GM18520 (cell line): ENCODE data around the gene TSTD2.

Source experiments
- ATAC-seq: cut with Tn5 transposase; IDR thresholded peaks from one replicate; pipeline ENCODE4 v1.9.1; 2021; ENCODE audit not compliant: unreplicated experiment

The TSTD2 gene

GRCh38 chr9:97632985-97633858 lies at the start of gene TSTD2, which contains the start of gene NCBP1:
TSS of gene TSTD2 (minus strand) at chr9:97633368. CDS start at chr9:97627562, 5,806 bp downstream.
TSS of gene NCBP1 (plus strand) at chr9:97633821. CDS start at chr9:97633882, 61 bp downstream.
- ATAC-seq, result peak; percentile 86

GRCh38 chr9:97682242-97682641 lies 49.1 kb upstream of the TSTD2 start:
- no peak for ATAC-seq

- peak; percentile 72 for ATAC-seq
Observed at GRCh38 chr9:97675655-97676054, 42.5 kb upstream of the TSTD2 start.

- no peak for ATAC-seq
Observed at GRCh38 chr9:97673922-97674321, 40.8 kb upstream of the TSTD2 start.

GRCh38 chr9:97672403-97672802 lies 39.2 kb upstream of the TSTD2 start:
- no peak for ATAC-seq

- ATAC-seq, result no peak
Observed at GRCh38 chr9:97670586-97670985, 37.4 kb upstream of the TSTD2 start.

- ATAC-seq, result no peak
Observed at GRCh38 chr9:97668485-97668884, 35.3 kb upstream of the TSTD2 start.

GRCh38 chr9:97666907-97667686 lies 33.9 kb upstream of the TSTD2 start:
- no peak for ATAC-seq

GRCh38 chr9:97665742-97666141 lies 32.6 kb upstream of the TSTD2 start:
- no peak for ATAC-seq

GRCh38 chr9:97660847-97661246 lies 27.7 kb upstream of the TSTD2 start:
- ATAC-seq, result no peak

GRCh38 chr9:97660340-97660739 lies 27.2 kb upstream of the TSTD2 start:
- ATAC-seq, result no peak

- no peak for ATAC-seq
Observed at GRCh38 chr9:97659771-97660170, 26.6 kb upstream of the TSTD2 start.

- ATAC-seq, result no peak
Observed at GRCh38 chr9:97658707-97659106, 25.5 kb upstream of the TSTD2 start.

- no peak for ATAC-seq
Observed at GRCh38 chr9:97651646-97652045, 18.5 kb upstream of the TSTD2 start.

- ATAC-seq, result no peak
Observed at GRCh38 chr9:97647996-97648395, 14.8 kb upstream of the TSTD2 start.

GRCh38 chr9:97645720-97646119 lies 12.6 kb upstream of the TSTD2 start:
- ATAC-seq, result no peak

- ATAC-seq, result no peak
Observed at GRCh38 chr9:97640325-97640724, 7.2 kb upstream of the TSTD2 start.

- no peak for ATAC-seq
Observed at GRCh38 chr9:97638666-97639065, 5.5 kb upstream of the TSTD2 start.

- ATAC-seq, result no peak
Observed at GRCh38 chr9:97636903-97637302, 3.7 kb upstream of the TSTD2 start.

GRCh38 chr9:97635026-97635425 lies 1.9 kb upstream of the TSTD2 start:
- ATAC-seq, result no peak

GRCh38 chr9:97633859-97634490 lies 807 bp upstream of the TSTD2 start:
- ATAC-seq, result no peak
